HG02610 (cell line): ENCODE measurements around the gene CDC23.
A peak's percentile ranks its signal among the peaks of the same experiment; 100 is the strongest.
"Not testable (repeated sequence)": the region's sequence is repeated elsewhere in the genome, so short reads cannot be mapped to it uniquely, and the experiment has no call there.

Experiments
- ATAC-seq: cut with Tn5 transposase; IDR thresholded peaks from one replicate; pipeline ENCODE4 v1.9.1; 2021; ENCODE audit warnings: mild to moderate bottlenecking, moderate library complexity; ENCODE audit not compliant: unreplicated experiment

CDC23 gene

GRCh38 chr5:138148811-138149210 lies 64.3 kb downstream of the CDC23 start:
- ATAC-seq, result no peak

GRCh38 chr5:138143578-138143977 lies 69.5 kb downstream of the CDC23 start:
- ATAC-seq, result not testable (repeated sequence)

- no peak for ATAC-seq
These were observed 71.4 kb downstream of the CDC23 start for GRCh38 chr5:138141734-138142133.

GRCh38 chr5:138140268-138140667 lies 72.9 kb downstream of the CDC23 start:
- ATAC-seq, result no peak

- ATAC-seq, result no peak
These were observed 73.4 kb downstream of the CDC23 start for GRCh38 chr5:138139781-138140090.

- peak; percentile 88 for ATAC-seq
These were observed 74.0 kb downstream of the CDC23 start, which contains the start of gene NME5 for GRCh38 chr5:138138949-138139780. TSS of gene NME5 (minus strand) at chr5:138139428. CDS start at chr5:138138780, 648 bp downstream.
